IPS DF 4.7 (cell line): ENCODE results near the gene CTBP2.

ENCODE experiments used
- DNase-seq: peaks from one replicate; pipeline ENCODE4 v3.0.0-alpha.2; 2013; ENCODE audit warnings: low spot score; ENCODE audit errors: extremely low read depth

The CTBP2 gene

GRCh38 chr10:124977161-124977560, 183.2 kb downstream of the CTBP2 start:
- DNase-seq = no peak

- no peak for DNase-seq
Measured at GRCh38 chr10:124975977-124976514, 184.3 kb downstream of the CTBP2 start.

DNA sequence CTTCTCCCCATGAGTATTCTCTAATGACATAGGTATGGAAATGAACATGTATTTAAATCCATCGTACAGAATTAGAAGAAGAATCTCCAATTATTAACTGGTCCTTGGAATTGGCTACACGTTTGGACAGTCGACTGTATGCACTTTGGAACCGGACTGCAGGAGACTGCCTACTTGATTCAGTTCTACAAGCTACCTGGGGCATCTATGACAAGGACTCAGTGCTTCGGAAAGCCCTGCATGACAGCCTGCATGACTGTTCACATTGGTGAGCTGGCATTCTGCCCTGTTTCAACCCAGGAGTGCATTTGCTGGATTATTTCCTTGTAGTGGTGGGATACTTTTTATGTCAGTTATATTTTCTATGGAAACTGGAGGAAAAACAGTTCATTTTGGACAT, 186.2 kb downstream of the CTBP2 start:
- no peak for DNase-seq

GRCh38 chr10:124972637-124973036, 187.7 kb downstream of the CTBP2 start:
- DNase-seq = no peak

DNA sequence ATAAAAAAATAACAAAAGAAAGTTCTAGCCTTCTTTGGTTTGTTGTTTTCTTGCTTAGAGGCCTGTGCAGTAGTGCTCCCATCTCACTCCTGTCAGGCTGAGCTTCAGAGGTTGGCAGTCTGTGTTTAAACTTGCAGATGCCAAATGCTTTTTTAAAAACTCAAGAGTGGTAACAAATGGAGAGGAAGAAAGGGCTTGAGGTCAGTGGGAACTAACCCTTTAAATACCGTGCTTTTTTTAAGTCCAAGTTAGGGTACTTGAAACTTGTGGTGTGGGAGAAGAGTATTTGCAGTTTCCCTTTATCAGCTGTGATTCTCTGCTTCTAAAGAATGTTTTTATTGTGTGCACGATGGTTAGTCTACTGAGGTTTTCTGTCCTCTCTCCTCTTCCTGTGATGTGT, 189.1 kb downstream of the CTBP2 start:
- no peak for DNase-seq

DNA sequence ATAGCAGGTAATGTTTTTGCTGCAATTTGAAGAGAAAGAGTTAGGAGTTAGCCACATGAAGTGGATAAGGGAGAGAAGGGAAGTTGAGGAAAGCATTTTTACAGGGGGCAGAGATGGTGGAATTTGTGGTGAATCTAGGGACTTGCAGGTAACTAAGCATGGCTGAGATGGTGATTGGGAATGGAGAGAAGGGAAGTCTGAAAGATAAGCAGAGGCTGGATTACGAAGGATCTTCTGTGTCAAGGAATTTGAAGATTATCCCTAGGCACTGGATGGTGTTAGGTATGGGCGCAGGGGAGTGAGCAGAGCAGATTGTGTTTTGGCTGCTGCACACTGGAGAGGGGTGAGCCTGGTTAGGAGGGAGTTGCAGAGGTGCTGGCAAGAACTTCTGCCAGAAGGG, 193.1 kb downstream of the CTBP2 start:
- DNase-seq = no peak

DNA sequence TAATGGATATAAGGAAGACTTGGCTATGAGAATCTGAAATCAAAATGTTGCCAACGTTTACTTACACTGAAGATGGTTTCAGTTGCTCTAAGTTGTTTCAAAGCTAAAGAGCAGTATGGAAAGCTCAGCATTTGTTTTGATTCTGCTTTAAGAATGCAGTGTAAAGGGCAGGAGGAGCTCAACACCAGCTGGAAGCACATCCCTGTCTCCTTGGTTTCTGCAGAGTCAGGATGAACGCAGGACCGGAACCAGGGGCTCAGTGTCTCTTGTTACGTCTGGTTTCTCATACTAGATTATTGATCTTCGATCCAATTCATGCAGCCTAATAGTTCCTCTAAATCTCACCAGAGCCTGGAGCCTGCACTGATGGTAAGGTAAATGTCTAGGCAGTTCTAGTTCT, 194.4 kb downstream of the CTBP2 start:
- DNase-seq = no peak

- DNase-seq = no peak
Measured at GRCh38 chr10:124963866-124964720, 196.3 kb downstream of the CTBP2 start.

DNA sequence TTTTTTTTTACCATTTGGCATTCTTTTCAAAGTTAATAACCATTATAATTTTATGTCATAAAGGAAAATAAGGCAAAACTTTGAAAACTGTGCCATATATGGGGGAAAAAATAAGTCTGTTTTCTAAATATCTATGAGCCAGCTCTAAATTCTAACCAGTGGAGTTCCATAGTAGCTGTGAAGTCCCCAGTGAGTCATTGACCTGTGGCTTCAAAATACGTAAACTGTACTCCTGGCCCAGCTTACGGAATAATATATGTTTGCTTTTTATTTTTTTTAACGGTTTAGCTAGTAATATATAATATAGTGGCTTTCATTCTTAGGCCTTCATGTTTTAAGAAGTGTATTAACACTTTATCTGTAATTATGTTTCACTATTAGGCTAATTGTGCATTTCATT, 197.9 kb downstream of the CTBP2 start:
- DNase-seq = no peak

DNA sequence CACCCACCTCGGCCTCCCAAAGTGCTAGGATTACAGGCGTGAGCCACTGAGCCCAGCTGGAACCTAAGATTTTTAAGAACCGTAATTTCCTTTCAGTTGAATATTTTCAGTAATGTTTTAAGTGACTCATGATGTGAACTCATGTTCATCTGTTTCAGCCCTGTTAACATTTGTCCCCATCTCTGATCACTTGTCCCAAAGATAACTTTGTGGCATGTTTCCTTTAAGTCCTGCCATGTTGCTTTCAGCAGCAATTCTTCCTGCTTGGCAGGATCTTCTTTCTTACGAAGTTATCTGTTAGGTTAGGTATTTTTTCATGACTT, 199.2 kb downstream of the CTBP2 start:
- DNase-seq = no peak

- no peak for DNase-seq
Measured at GRCh38 chr10:124959564-124959963, 200.8 kb downstream of the CTBP2 start.

- DNase-seq = no peak
Measured at GRCh38 chr10:124957404-124957947, 202.9 kb downstream of the CTBP2 start.

- no peak for DNase-seq
Measured at GRCh38 chr10:124956764-124957163, 203.6 kb downstream of the CTBP2 start.

DNA sequence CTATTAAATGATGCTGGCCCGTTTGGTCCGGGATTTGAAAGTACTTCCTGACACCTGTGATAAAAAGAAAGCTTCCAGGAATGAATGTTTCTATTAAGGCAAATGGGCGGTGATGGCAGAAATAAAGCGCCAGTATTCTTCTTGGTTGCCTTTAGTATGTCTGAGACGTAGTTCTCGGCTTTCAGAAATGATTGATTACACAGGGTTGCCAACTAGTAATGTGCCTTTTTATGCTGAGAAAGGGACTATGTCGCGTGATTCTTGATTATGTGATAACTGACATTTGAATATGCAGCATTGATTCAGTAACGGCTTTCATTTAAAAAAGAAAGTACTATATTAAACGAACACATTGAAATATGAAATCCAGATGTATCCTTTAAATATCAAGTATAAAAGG, 204.5 kb downstream of the CTBP2 start:
- DNase-seq = no peak

DNA sequence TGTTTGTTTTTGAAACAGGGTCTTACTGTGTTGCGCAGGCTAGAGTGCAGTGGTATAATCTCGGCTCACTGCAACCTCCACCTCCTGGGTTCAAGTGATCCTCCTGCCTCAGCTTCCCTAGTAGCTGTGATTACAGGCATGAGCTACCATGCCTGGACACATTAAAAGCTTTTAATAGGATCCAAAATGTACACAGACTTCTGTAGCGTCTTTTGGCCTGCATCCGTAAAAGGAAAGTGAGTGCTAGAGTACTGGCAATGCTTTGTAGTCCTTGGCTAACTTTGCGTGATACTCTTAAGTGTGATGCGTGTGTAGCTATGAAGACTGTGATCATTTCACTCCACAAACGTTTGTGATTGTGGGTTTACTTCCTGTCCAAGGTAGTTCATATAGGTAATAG, 205.1 kb downstream of the CTBP2 start:
- no peak for DNase-seq

DNA sequence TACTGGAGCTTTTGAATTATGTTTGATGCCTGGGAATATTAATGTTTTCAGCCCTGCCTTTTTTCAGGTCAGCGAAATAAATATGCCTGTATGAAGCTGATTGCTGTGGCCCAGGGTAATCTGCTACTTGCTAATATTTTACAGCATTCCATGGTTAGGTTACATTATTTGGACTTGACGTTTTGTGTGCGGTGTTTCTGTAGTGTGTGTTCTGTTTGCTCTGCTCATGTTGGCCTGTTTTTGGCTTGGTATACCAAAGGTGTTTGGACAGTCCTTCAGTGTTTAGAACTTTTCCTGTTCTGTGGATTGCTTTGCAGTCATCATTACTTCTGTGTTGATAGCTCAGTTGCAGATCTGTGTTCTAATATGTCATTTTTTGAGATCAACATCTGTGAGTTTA, 206.9 kb downstream of the CTBP2 start:
- no peak for DNase-seq

DNA sequence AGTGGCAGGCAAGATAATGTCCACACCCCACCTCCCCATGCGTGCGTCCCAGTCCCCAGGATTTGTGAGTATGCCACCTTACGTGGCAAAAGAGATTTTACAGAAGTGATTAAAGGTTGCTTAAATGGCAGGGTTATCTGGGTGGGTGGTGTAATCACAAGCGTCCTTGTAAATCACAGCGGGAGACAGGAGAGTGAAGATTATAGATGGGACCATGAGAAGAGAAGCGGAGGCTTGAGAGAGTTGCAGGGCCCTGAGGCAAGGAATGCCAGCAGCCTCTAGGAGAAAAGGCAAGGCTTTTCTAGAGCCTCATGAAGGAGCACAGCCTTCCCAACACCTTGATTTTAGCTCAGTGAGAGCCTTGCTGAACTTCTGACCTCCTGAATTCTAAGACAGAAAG, 208.2 kb downstream of the CTBP2 start:
- no peak for DNase-seq

DNA sequence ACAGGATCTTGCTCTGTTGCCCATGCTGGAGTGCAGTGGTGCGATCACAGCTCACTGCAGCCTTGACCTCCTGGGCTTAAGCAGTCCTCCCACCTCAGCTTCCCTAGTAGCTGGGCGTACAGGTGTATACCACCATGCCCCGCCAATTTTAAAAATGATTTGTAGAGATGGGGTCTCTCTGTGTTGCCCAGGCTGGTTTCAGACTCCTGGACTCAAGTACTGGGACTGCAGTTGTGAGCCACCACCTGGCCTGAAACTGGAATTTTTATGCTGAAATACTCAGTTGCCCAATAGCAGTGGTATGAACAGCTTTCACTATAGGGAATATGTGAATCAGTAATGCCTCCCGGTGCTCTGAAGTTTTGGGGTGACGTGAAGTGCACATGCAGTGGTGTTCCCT, 210.8 kb downstream of the CTBP2 start:
- DNase-seq = no peak

- no peak for DNase-seq
Measured at GRCh38 chr10:124946945-124947344, 213.4 kb downstream of the CTBP2 start.

- DNase-seq = no peak
Measured at GRCh38 chr10:124944982-124945381, 215.4 kb downstream of the CTBP2 start.

GRCh38 chr10:124943301-124944092, 216.9 kb downstream of the CTBP2 start:
- DNase-seq = no peak
